WTC11 (cell line): ENCODE data around the gene PVALB. TPM values are rescaled to one million over a fixed set of nuclear protein-coding genes. Genes with fewer than 3 reads are reported as not detected.

ENCODE experiments used
- ATAC-seq: fragments of 200-7000 bp; cut with Tn5 transposase; 2 replicates; pipeline ENCODE4 v1.10.0; 2021; ENCODE audit warnings: mild to moderate bottlenecking, moderate library complexity
- CTCF ChIA-PET: fragments of 300-600 bp; sonication (Branson Sonifier 250); formaldehyde crosslinking; loops from one replicate; lab custom pipeline; 2021; ENCODE audit warnings: antibody characterized with exemption; lab: Charles Lee
- POLR2A ChIA-PET: fragments of 350-600 bp; sonication (Branson Sonifier 250); formaldehyde crosslinking; loops from one replicate; lab custom pipeline; 2021; ENCODE audit warnings: antibody characterized with exemption; lab: Charles Lee
- DNase-seq: peaks from one replicate; pipeline ENCODE4 v3.0.0; 2021; ENCODE audit warnings: low spot score
- H3K27ac Mint-ChIP-seq: 2 replicates; pipeline ENCODE4 v1.8.0; 2021; ENCODE audit warnings: mixed read lengths
- H3K27me3 Mint-ChIP-seq: 2 replicates; pipeline ENCODE4 v1.8.0; 2021; ENCODE audit warnings: low read depth, mild to moderate bottlenecking, moderate library complexity, mixed read lengths
- H3K36me3 Mint-ChIP-seq: 2 replicates; pipeline ENCODE4 v1.8.0; 2021; ENCODE audit warnings: mixed read lengths
- H3K4me1 Mint-ChIP-seq: 2 replicates; pipeline ENCODE4 v1.8.0; 2022; ENCODE audit warnings: mixed read lengths
- H3K4me3 Mint-ChIP-seq: 2 replicates; pipeline ENCODE4 v1.8.0; 2021; ENCODE audit warnings: mild to moderate bottlenecking, moderate library complexity, mixed read lengths
- H3K9me3 Mint-ChIP-seq: 2 replicates; pipeline ENCODE4 v1.8.0; 2021; ENCODE audit warnings: mixed read lengths
- AR ChIP-seq: fragments of 250-450 bp; sonication (Bioruptor Pico); IDR thresholded peaks from 2 replicates; pipeline ENCODE4 v1.9.0; 2021; ENCODE audit warnings: mild to moderate bottlenecking
- ATF3 ChIP-seq: sonication (generic); formaldehyde crosslinking; conservative IDR thresholded peaks from 2 replicates; pipeline ENCODE4 v1.8.1; 2022; ENCODE audit warnings: mild to moderate bottlenecking, missing genetic modification reagents
- CBFB ChIP-seq: sonication (generic); formaldehyde crosslinking; IDR thresholded peaks from 2 replicates; pipeline ENCODE4 v1.8.1; 2022; ENCODE audit warnings: mild to moderate bottlenecking, low read depth, missing genetic modification reagents
- CREB1 ChIP-seq: sonication (generic); formaldehyde crosslinking; IDR thresholded peaks from 2 replicates; pipeline ENCODE4 v1.8.0; 2023; ENCODE audit warnings: mild to moderate bottlenecking, missing genetic modification reagents
- EMX1 ChIP-seq: fragments of 250-450 bp; sonication (Bioruptor Pico); IDR thresholded peaks from 2 replicates; pipeline ENCODE4 v1.8.0; 2021; ENCODE audit warnings: mild to moderate bottlenecking
- ERG ChIP-seq: fragments of 250-450 bp; sonication (Bioruptor Pico); IDR thresholded peaks from 2 replicates; pipeline ENCODE4 v1.8.0; 2021; ENCODE audit warnings: mild to moderate bottlenecking
- ESRRA ChIP-seq: sonication (generic); formaldehyde crosslinking; IDR thresholded peaks from 2 replicates; pipeline ENCODE4 v1.8.1; 2022; ENCODE audit warnings: mild to moderate bottlenecking, missing genetic modification reagents, borderline replicate concordance
- GRHL2 ChIP-seq: fragments of 250-450 bp; sonication (Bioruptor Pico); IDR thresholded peaks from 2 replicates; pipeline ENCODE4 v1.8.0; 2022; ENCODE audit warnings: mild to moderate bottlenecking, moderate library complexity; ENCODE audit not compliant: insufficient replicate concordance, severe bottlenecking
- HMGA2 ChIP-seq: fragments of 250-450 bp; sonication (Bioruptor Pico); IDR thresholded peaks from 2 replicates; pipeline ENCODE4 v1.4.0; 2021; ENCODE audit warnings: mild to moderate bottlenecking, moderate library complexity
- IRF1 ChIP-seq: sonication (generic); formaldehyde crosslinking; IDR thresholded peaks from 2 replicates; pipeline ENCODE4 v1.8.0; 2023; ENCODE audit warnings: missing genetic modification reagents
- JUN ChIP-seq: sonication (generic); formaldehyde crosslinking; IDR thresholded peaks from 2 replicates; pipeline ENCODE4 v1.8.0; 2023; ENCODE audit warnings: mild to moderate bottlenecking, missing genetic modification reagents
- NFE2L1 ChIP-seq: sonication (generic); formaldehyde crosslinking; IDR thresholded peaks from 2 replicates; pipeline ENCODE4 v1.8.1; 2023; ENCODE audit warnings: missing genetic modification reagents
- OVOL2 ChIP-seq: fragments of 250-450 bp; sonication (Bioruptor Pico); IDR thresholded peaks from 2 replicates; pipeline ENCODE4 v1.9.0; 2021; ENCODE audit warnings: mild to moderate bottlenecking, borderline replicate concordance
- RELA ChIP-seq: sonication (generic); formaldehyde crosslinking; IDR thresholded peaks from 2 replicates; pipeline ENCODE4 v1.8.1; 2022; ENCODE audit warnings: missing genetic modification reagents, mild to moderate bottlenecking, borderline replicate concordance
- ZNF263 ChIP-seq: sonication (generic); formaldehyde crosslinking; IDR thresholded peaks from 2 replicates; pipeline ENCODE4 v1.8.1; 2022; ENCODE audit warnings: low read depth, mild to moderate bottlenecking, moderate library complexity, missing genetic modification reagents
- ZNF281 ChIP-seq: sonication (generic); formaldehyde crosslinking; IDR thresholded peaks from 2 replicates; pipeline ENCODE4 v1.8.0; 2023; ENCODE audit warnings: mild to moderate bottlenecking, missing genetic modification reagents
- ZNF396 ChIP-seq: fragments of 250-450 bp; sonication (Bioruptor Pico); IDR thresholded peaks from 2 replicates; pipeline ENCODE4 v1.8.0; 2021; ENCODE audit warnings: mild to moderate bottlenecking, moderate library complexity, borderline replicate concordance
- ZNF512 ChIP-seq: sonication (generic); formaldehyde crosslinking; IDR thresholded peaks from 2 replicates; pipeline ENCODE4 v1.8.1; 2022; ENCODE audit warnings: missing genetic modification reagents, borderline replicate concordance
- total RNA-seq: library from RNA; stranded (reverse); gene quantifications from 3 replicates; pipeline ENCODE4 v1.2.3, GENCODE V29; 2021

The PVALB gene
- total RNA-seq, 1 experiment from 2014 or later, result 2.7 TPM

GRCh38 chr22:36753916-36754315 is 62.9 kb downstream of the PVALB start:
- Mint-ChIP-seq H3K36me3 (no peaks in the 10 kb centered on the region), H3K4me3 (no peak overlapping the region), H3K9me3 (no peaks in the 10 kb centered on the region), H3K4me1 (no peaks in the 10 kb centered on the region), H3K27me3 (peaks cover 18% of the 10 kb centered on the region), H3K27ac (no peak overlapping the region)
- ATAC-seq (no peak), DNase-seq (no peak)
- ChIA-PET CTCF (no interaction called here), POLR2A (no interaction called here)
- no peak for TF ChIP-seq GRHL2 (CRISPR knock-in tag)
- no peak for TF ChIP-seq ZNF281 (CRISPR knock-in tag)
- TF ChIP-seq CBFB (CRISPR knock-in tag), result no peak
- TF ChIP-seq CREB1 (CRISPR knock-in tag), result no peak
- no peak for TF ChIP-seq HMGA2 (CRISPR knock-in tag)
- no peak for TF ChIP-seq EMX1
- no peak for TF ChIP-seq AR (CRISPR knock-in tag)
- no peak for TF ChIP-seq JUN

- POLR2A ChIA-PET, result no interaction called here
- DNase-seq (peak; percentile 10), ATAC-seq (no peak)
- Mint-ChIP-seq H3K4me3 (no peak overlapping the region), H3K27me3 (peaks cover 18% of the 10 kb centered on the region), H3K9me3 (no peaks in the 10 kb centered on the region), H3K4me1 (no peaks in the 10 kb centered on the region), H3K27ac (no peak overlapping the region), H3K36me3 (no peaks in the 10 kb centered on the region)
- TF ChIP-seq ERG (no peak), ZNF396 (no peak), RELA (no peak), AR (CRISPR knock-in tag) (no peak), ZNF512 (CRISPR knock-in tag) (no peak), ESRRA (CRISPR knock-in tag) (no peak), JUN (no peak), NFE2L1 (CRISPR knock-in tag) (no peak), IRF1 (CRISPR knock-in tag) (no peak), ATF3 (CRISPR knock-in tag) (no peak), ZNF263 (CRISPR knock-in tag) (no peak), OVOL2 (no peak)
- CTCF ChIA-PET, result interaction anchor here (0.9 kb wide), 2 partner anchors 29 to 225 kb away, joined by 3 read pairs; no protein-coding TSS in a partner anchor
Observed at GRCh38 chr22:36753120-36753802, 63.6 kb downstream of the PVALB start.
